GM12864 (cell line): ENCODE data around the gene OR10A5.
"Not testable (repeated sequence)": the region's sequence is repeated elsewhere in the genome, so short reads cannot be mapped to it uniquely, and the experiment has no call there.

Source experiments
- DNase-seq: peaks from one replicate; pipeline ENCODE4 v3.0.0-alpha.2; 2011; ENCODE audit warnings: low read depth
- H3K4me3 ChIP-seq: 2 replicates; pipeline ENCODE4 v1.5.1; 2011; ENCODE audit warnings: mild to moderate bottlenecking, low read depth, low read length, control low read depth
- TF ChIP-seq, protein P1 (sequence below): IDR thresholded peaks from 2 replicates; pipeline ENCODE4 v1.5.1; 2011; ENCODE audit warnings: low read depth, mild to moderate bottlenecking, moderate library complexity, low read length, control low read depth, inconsistent platforms; ENCODE audit errors: missing control alignments

OR10A5 gene

DNA sequence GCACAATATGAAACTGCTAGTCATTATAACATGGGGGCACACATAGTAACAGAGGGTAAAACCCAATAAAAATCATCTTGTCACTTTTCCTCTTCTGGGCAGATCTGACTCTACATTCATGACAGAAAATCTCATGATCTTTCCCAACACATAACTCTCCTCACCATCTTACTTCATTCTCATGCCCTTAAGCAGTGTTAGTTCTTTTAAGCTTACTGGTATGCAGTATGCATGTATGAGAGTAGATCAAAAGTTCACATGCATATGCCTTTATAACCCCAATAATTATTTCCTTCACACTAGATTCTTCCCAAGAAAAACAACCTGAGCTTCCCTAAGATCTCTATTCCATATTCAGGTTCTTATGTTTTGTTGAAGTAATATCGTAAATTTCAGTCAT lies 25.8 kb downstream of the OR10A5 start:
- no peak overlapping the region for H3K4me3 ChIP-seq
- TF ChIP-seq, protein P1, sequence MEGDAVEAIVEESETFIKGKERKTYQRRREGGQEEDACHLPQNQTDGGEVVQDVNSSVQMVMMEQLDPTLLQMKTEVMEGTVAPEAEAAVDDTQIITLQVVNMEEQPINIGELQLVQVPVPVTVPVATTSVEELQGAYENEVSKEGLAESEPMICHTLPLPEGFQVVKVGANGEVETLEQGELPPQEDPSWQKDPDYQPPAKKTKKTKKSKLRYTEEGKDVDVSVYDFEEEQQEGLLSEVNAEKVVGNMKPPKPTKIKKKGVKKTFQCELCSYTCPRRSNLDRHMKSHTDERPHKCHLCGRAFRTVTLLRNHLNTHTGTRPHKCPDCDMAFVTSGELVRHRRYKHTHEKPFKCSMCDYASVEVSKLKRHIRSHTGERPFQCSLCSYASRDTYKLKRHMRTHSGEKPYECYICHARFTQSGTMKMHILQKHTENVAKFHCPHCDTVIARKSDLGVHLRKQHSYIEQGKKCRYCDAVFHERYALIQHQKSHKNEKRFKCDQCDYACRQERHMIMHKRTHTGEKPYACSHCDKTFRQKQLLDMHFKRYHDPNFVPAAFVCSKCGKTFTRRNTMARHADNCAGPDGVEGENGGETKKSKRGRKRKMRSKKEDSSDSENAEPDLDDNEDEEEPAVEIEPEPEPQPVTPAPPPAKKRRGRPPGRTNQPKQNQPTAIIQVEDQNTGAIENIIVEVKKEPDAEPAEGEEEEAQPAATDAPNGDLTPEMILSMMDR, result no peak
- DNase-seq, result no peak

DNA sequence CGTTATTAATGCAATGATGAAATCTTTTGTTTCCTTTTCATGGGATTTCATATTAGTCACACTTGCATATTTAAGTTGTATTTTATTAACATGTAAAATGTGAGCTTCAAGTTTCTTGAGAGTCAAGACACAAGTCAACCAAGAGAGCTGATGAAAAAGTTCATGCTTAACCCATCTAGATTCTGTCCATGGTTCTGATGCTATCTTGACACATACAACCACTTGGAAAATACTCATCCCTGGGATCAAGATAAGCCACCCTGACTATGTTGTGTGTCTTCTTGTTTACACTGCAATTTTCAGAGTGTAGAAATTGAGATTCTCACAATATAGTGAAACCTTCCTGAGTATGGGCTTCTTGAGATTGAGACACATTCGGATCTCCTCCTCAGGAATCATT lies 30.3 kb downstream of the OR10A5 start:
- DNase-seq, result no peak
- TF ChIP-seq, protein P1, result no peak
- no peak overlapping the region for H3K4me3 ChIP-seq

DNA sequence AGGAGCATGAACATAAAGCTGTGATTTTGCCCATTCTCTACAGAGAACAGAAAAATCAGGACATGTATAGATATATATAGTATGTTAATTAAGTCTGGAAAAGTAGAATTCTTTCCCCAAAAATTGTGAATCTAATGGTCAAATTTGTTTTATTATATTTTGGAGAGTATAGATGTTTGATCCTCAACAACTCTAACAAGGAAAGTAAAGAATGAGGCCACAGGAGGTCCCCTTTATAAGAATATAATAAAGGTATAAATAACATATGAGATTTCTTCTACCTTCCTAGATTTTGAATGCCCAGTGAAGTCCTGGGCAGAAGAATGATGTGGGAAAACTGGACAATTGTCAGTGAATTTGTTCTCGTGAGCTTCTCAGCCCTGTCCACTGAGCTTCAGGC lies 30.8 kb downstream of the OR10A5 start, which contains the start of gene OR10A4:
Gene OR10A4, plus strand, starts transcription at position 301 of the 400 bp plus-strand sequence. Its CDS starts 23 bp downstream, at position 324.
- no peak within 1 kb of the TSS for H3K4me3 ChIP-seq
- TF ChIP-seq, protein P1, result no peak
- DNase-seq, result no peak

DNA sequence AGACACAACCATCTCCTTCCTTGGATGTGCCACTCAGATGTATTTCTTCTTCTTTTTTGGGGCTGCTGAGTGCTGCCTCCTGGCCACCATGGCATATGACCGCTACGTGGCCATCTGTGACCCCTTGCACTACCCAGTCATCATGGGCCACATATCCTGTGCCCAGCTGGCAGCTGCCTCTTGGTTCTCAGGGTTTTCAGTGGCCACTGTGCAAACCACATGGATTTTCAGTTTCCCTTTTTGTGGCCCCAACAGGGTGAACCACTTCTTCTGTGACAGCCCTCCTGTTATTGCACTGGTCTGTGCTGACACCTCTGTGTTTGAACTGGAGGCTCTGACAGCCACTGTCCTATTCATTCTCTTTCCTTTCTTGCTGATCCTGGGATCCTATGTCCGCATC lies 31.4 kb downstream of the OR10A5 start:
- TF ChIP-seq, protein P1, result no peak
- no peak for DNase-seq
- H3K4me3 ChIP-seq, result no peak overlapping the region

DNA sequence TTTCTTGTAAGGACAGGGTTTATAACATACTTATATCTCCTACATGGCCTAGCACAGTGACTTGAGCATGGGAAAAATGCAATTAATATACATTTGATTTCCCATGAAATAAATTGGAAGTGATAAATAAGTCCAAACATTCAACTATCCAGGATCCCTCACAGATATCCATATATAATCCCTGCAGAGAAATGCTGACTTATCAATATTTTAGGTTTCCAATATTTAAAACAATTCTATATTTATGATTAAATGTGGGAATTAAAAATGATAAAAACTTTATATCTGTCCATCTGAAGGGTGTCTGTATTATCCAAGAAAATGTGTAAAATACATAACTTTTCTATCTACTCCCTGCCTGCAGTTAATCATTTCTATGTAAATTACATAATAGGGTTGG lies 37.3 kb downstream of the OR10A5 start:
- TF ChIP-seq, protein P1, result no peak
- H3K4me3 ChIP-seq, result no peak overlapping the region
- no peak for DNase-seq

DNA sequence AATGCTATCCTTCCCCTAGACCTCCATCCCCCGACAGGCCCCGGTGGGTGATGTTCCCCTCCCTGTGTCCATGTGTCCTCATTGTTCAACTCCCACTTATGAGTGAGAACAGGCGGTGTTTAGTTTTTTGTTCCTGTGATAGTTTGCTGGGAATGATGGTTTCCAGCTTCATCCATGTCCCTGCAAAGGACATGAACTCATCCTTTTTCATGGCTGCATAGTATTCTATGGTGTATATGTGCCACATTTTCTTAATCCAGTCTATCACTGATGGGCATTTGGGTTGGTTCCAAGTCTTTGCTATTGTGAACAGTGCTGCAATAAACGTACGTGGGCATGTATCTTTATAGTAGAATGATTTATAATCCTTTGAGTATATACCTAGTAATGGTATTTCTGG lies 42.2 kb downstream of the OR10A5 start:
- not testable (repeated sequence) for H3K4me3 ChIP-seq, DNase-seq

DNA sequence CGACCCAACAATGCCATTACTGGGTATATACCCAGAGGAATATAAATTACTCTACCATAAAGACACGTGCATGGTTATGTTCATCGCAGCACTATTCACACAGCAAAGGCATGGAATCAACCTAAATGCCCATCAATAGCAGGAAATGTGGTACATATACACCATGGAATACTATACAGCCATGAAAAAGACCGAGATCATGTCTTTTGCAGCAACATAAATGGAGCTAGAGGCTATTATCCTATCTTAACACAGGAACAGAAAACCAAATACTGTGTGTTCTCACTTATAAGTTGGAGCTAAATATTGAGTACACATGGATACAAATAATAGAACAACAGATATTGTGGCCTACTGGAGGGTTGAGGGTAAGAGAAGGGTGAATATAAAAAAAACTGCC lies 43.3 kb downstream of the OR10A5 start:
- TF ChIP-seq, protein P1, result no peak
- no peak overlapping the region for H3K4me3 ChIP-seq
- DNase-seq, result no peak

DNA sequence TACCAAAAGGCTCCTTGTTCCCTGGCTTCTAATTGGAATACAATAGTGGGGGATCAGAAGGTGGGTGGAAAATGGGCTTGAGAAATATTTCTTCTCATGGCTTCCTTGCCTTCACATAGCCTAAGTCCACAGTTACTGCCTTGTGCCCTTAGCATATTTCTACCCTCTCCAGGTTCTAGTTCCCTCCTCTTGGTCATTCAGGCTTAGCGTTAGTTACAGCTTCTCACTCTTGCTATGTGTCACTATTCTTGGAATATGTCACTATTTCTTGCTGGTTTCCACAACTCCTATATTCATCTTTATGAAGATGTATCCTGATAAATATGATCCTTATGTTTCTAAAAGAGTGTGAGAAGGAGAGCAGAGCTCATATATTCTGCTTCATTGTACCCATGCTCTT lies 44.4 kb downstream of the OR10A5 start:
- TF ChIP-seq, protein P1, result no peak
- H3K4me3 ChIP-seq, result no peak overlapping the region
- no peak for DNase-seq
